Endothelial cell of umbilical vein (primary cell): Measurements from ENCODE around the gene CLPX. TPM values are rescaled to one million over a fixed set of nuclear protein-coding genes. Genes with fewer than 3 reads are reported as not detected.

Experiments used
- BruUV-seq: library from RNA; stranded (reverse); fragments of 400-500 nt; replicated peaks from 2 replicates; lab custom pipeline; 2021; lab: Mats Ljungman, UMichigan
- CTCF ChIA-PET: fragments of 300-600, 350-600 bp; sonication (Branson Sonifier 250); formaldehyde crosslinking; loops from one replicate; lab custom pipeline; 2021; ENCODE audit warnings: antibody characterized with exemption, inconsistent platforms; lab: Charles Lee
- POLR2A ChIA-PET: fragments of 300-600, 350-600 bp; sonication (Branson Sonifier 250); formaldehyde crosslinking; loops from one replicate; lab custom pipeline; 2021; ENCODE audit warnings: antibody characterized with exemption, inconsistent platforms; lab: Charles Lee
- DNase-seq: peaks from one replicate; pipeline ENCODE4 v3.0.0-alpha.2; 2011; ENCODE audit warnings: low read depth, low spot score
- FAIRE-seq: peaks from 2 replicates; lab custom pipeline; 2011; peaks lifted over from hg19 to GRCh38; lab: Jason Lieb, UNC
- H2AFZ ChIP-seq: 2 replicates; pipeline ENCODE4 v1.6.0; 2012; ENCODE audit warnings: low read depth, low read length, control low read depth, inconsistent platforms
- H3K27ac ChIP-seq: 2 replicates; pipeline ENCODE4 v1.5.1; 2011; ENCODE audit warnings: low read depth, mild to moderate bottlenecking, control low read depth, low read length, moderate library complexity; ENCODE audit not compliant: insufficient read depth
- H3K27me3 ChIP-seq, 2 experiments: 2 replicates each; pipeline versions ENCODE4 v1.6.0 to v1.6.1; 2011; ENCODE audit warnings: low read length in 2 of 2, mixed read lengths in 1 of 2; ENCODE audit not compliant: control insufficient read depth in 2 of 2, insufficient read depth in 2 of 2
- H3K36me3 ChIP-seq, 2 experiments: 2 replicates in 1 of 2; 3 replicates in 1 of 2; pipeline ENCODE4 v1.5.1; 2011; ENCODE audit warnings: low read length in 2 of 2, mild to moderate bottlenecking in 1 of 2, moderate library complexity in 1 of 2; ENCODE audit not compliant: control insufficient read depth in 2 of 2, insufficient read depth in 2 of 2; ENCODE audit errors: extremely low read depth in 1 of 2
- H3K4me1 ChIP-seq: 3 replicates; pipeline ENCODE4 v1.5.1; 2011; ENCODE audit warnings: mild to moderate bottlenecking, low read length; ENCODE audit not compliant: control insufficient read depth, insufficient read depth; ENCODE audit errors: extremely low read depth
- H3K4me2 ChIP-seq: 2 replicates; pipeline ENCODE4 v1.6.1; 2011; ENCODE audit warnings: low read length, control low read depth, mixed read lengths; ENCODE audit not compliant: insufficient read depth
- H3K4me3 ChIP-seq, 3 experiments: fragments of 200-600 bp in 1 of 3; sonication (generic), shearing (Covaris generic) in 1 of 3; replicated peaks in 1 of 3; 2 replicates each; pipeline ENCODE4 v1.5.1; 2011 to 2016; ENCODE audit warnings: control low read depth in 3 of 3, low read length in 3 of 3, mild to moderate bottlenecking in 2 of 3, inconsistent platforms in 1 of 3, low read depth in 1 of 3, moderate library complexity in 1 of 3; ENCODE audit not compliant: insufficient read depth in 1 of 3
- H3K79me2 ChIP-seq: 2 replicates; pipeline ENCODE4 v1.6.0; 2012; ENCODE audit warnings: low read length, inconsistent platforms; ENCODE audit not compliant: control insufficient read depth, insufficient read depth
- H3K9ac ChIP-seq: replicated peaks from 2 replicates; pipeline ENCODE3; 2011; ENCODE audit warnings: low read length, control low read depth; ENCODE audit not compliant: insufficient read depth; ENCODE audit errors: extremely low read depth
- H3K9me1 ChIP-seq: replicated peaks from 3 replicates; pipeline ENCODE4 v1.6.0; 2011; ENCODE audit warnings: mild to moderate bottlenecking, low read length; ENCODE audit not compliant: control insufficient read depth, insufficient read depth; ENCODE audit errors: extremely low read depth
- H3K9me3 ChIP-seq: replicated peaks from 2 replicates; pipeline ENCODE4 v1.5.1; 2012; ENCODE audit warnings: low read length, inconsistent platforms; ENCODE audit not compliant: control insufficient read depth, insufficient read depth
- H4K20me1 ChIP-seq: replicated peaks from 2 replicates; pipeline ENCODE3; 2011; ENCODE audit warnings: mild to moderate bottlenecking, low read length; ENCODE audit not compliant: control insufficient read depth, insufficient read depth; ENCODE audit errors: extremely low read depth
- CTCF ChIP-seq, 2 donors: IDR thresholded peaks; 1 replicate in 1 of 2; 2 replicates in 1 of 2; pipeline ENCODE4 v1.5.1; 2011; ENCODE audit warnings: low read length in 2 of 2, mild to moderate bottlenecking in 2 of 2, moderate library complexity in 2 of 2, control low read depth in 1 of 2, inconsistent platforms in 1 of 2, low read depth in 1 of 2; ENCODE audit not compliant: insufficient read depth in 1 of 2; ENCODE audit errors: extremely low read depth in 1 of 2
- EZH2 ChIP-seq: IDR thresholded peaks from 2 replicates; pipeline ENCODE4 v1.6.1; 2012; ENCODE audit warnings: borderline replicate concordance, low read depth, mild to moderate bottlenecking, moderate library complexity, low read length, inconsistent platforms; ENCODE audit not compliant: severe bottlenecking
- FOS ChIP-seq: IDR thresholded peaks from 2 replicates; pipeline ENCODE4 v1.6.1; 2011; ENCODE audit warnings: mild to moderate bottlenecking, low read length, moderate library complexity, borderline replicate concordance; ENCODE audit not compliant: insufficient read depth
- GATA2 ChIP-seq: IDR thresholded peaks from 2 replicates; pipeline ENCODE4 v1.7.0; 2011; ENCODE audit warnings: low read depth, mild to moderate bottlenecking, moderate library complexity, mixed read lengths, low read length; ENCODE audit not compliant: insufficient read length, insufficient read depth
- JUN ChIP-seq: IDR thresholded peaks from 2 replicates; pipeline ENCODE4 v1.6.1; 2011; ENCODE audit warnings: borderline replicate concordance, low read depth; ENCODE audit not compliant: insufficient read length, insufficient read depth
- MAX ChIP-seq: IDR thresholded peaks from 2 replicates; pipeline ENCODE4 v1.6.1; 2011; ENCODE audit not compliant: insufficient read depth, insufficient read length
- MYC ChIP-seq: IDR thresholded peaks from one replicate; pipeline ENCODE4 v1.6.1; 2011; ENCODE audit warnings: mild to moderate bottlenecking, low read depth, low read length
- POLR2A ChIP-seq: IDR thresholded peaks from 2 replicates; pipeline ENCODE4 v1.6.1; 2012; ENCODE audit warnings: low read depth, mild to moderate bottlenecking, control low read depth, low read length
- POLR2AphosphoS5 ChIP-seq: IDR thresholded peaks from 2 replicates; pipeline ENCODE4 v1.6.1; 2012; ENCODE audit warnings: low read depth, mild to moderate bottlenecking, control low read depth, low read length, moderate library complexity; ENCODE audit not compliant: insufficient read depth
- dilution Hi-C: fragments of 300-500 bp; cut with MboI; formaldehyde crosslinking; loops from one replicate; pipeline ENCODE4 v1.15.0; 2019; ENCODE audit warnings: low sequenced_read_pairs; ENCODE audit not compliant: extremely low pct_ligation_motif_present
- intact Hi-C: fragments of 100-400 bp; cut with micrococcal nuclease; formaldehyde crosslinking; loops from one replicate; pipeline ENCODE4 v1.10.0; 2022
- polyA plus RNA-seq, 4 experiments: library from polyadenylated mRNA; depleted of rRNA in 3 of 4; stranded (reverse) in 3 of 4; unstranded in 1 of 4; fragments of >200 nt; gene quantifications; 2 replicates each; pipeline versions ENCODE4 v1.2.1 to v1.2.3, GENCODE V29; 2011 to 2012; ENCODE audit warnings: missing spikeins in 1 of 4
- total RNA-seq: library from RNA; stranded (reverse); gene quantifications from 2 replicates; pipeline ENCODE4 v1.2.3, GENCODE V29; 2021

The CLPX gene
- total and polyA plus RNA-seq, 2 donors (not counting 3 experiments of a cell fraction or from before 2014, with no cell fraction given) = 11.1 to 41.4 TPM

- intact Hi-C loops (no loop called here), dilution Hi-C loops (no loop called here)
- Histone ChIP-seq H3K79me2 (no peaks in the 10 kb centered on the region), H3K4me2 (no peak overlapping the region), H2AFZ (no peak overlapping the region), H3K4me1 (no peaks in the 10 kb centered on the region), H3K27me3 (peaks cover 0 to 4% of the 10 kb centered on the region in 2 experiments), H4K20me1 (no peaks in the 10 kb centered on the region), H3K4me3 (no peak overlapping the region), H3K9ac (no peak overlapping the region), H3K9me3 (no peaks in the 10 kb centered on the region), H3K9me1 (no peaks in the 10 kb centered on the region), H3K36me3 (no peaks in the 10 kb centered on the region), H3K27ac (no peak overlapping the region)
- TF ChIP-seq EZH2 (no peak), MAX (no peak), GATA2 (no peak), POLR2A (no peak), CTCF (IDR thresholded peaks at IDR 0.05; ENCODE audit: extremely low read depth in 1 of 2, insufficient read depth in 1 of 2, low read depth in 1 of 2, low read length in 2 of 2) (no peak), POLR2AphosphoS5 (no peak), JUN (no peak), FOS (no peak), MYC (no peak)
- ChIA-PET POLR2A (no interaction called here), CTCF (interaction anchor here (1.1 kb wide), 1 partner anchor 8 kb away, joined by 3 read pairs; no protein-coding TSS in a partner anchor)
- FAIRE-seq (no peak), DNase-seq (no peak)
- BruUV-seq = no TSS peak
These were observed 41.1 kb upstream of the CLPX start for GRCh38 chr15:65226221-65226620.
